Measurements from ENCODE around the gene ULK4. TPM values are rescaled to one million over a fixed set of nuclear protein-coding genes. Genes with fewer than 3 reads are reported as not detected.

The ULK4 gene
- polyA plus RNA-seq, 4 donors = 2.7 to 5.6 (median 5.1) TPM

GRCh38 chr3:41329881-41330280, 632.0 kb downstream of the ULK4 start:
- no peak for DNase-seq (ENCODE audit: low read depth in 4 of 4, low spot score in 3 of 4)

DNA sequence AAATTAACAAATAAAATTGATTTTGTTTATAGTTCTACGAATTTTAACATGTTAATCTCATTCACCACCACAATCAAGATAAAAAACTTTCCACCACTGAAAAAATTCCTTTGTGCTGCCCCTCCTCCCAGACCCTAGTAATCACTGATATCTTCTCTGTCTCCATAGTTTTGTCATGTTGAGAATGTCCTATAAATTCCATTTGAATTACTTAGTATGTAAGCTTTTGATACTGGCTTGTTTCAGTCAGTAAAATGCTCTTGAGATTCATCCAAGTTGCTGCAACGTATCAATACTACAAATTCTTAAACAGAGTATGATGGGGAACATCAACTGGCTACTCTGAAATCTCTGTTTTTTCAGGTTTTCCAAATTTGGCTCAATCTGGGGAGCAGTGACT, 633.0 kb downstream of the ULK4 start:
- no peak for DNase-seq (ENCODE audit: low read depth in 4 of 4, low spot score in 3 of 4)

DNA sequence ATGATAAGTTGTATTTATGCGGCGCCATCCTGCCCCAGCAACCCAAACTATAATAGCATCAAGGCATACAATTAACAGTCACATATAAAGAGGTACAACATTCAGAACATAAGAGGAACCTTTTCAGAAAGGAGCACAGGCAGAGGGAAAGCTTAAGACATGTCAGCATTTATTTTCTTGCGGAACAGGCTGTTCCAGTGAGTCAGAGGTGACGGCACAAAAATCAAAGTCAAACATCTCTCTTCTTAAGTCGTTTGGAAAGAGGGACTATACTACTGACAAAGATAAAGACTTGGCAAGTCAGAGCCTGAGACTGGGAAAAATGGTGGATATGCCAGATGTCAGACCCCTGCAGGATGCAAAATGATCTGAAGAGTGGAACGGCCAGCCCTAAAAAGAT, 634.2 kb downstream of the ULK4 start:
- no peak for DNase-seq (ENCODE audit: low read depth in 4 of 4, low spot score in 3 of 4)

DNA sequence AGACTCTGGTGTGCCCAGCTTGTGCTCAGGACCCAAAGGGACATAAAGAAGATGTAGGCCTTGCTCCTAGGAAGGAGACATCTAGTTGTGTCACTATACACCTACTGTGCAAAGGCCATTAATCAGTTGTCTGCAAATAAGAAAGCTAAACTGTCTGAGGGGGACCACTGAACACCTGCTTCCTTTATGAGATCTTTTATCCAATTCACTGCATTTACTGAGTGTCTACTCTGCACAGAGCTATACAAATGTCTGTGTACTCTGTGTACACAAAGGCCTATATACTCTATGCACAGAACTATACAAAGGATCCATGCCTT, 637.8 kb downstream of the ULK4 start:
- DNase-seq (ENCODE audit: low read depth in 4 of 4, low spot score in 3 of 4) = no peak

- DNase-seq (ENCODE audit: low read depth in 4 of 4, low spot score in 3 of 4) = no peak
These were observed 638.3 kb downstream of the ULK4 start for GRCh38 chr3:41323467-41324155.

DNA sequence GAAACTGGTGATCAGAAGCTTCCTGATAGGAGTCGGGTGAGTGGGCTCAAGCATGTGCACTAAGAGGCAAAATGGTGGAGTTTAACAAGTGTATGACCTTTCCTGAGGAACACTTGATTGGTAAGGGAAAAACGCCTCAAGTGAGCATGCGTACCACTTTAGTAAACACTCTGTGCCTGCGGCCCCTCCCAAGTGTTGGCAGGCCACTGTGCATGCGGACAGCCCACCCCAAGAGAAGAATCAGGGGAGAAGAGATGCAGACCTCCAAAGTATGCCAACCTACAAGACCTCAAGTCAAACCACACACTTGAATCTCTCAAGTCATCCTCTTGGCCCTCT, 640.3 kb downstream of the ULK4 start:
- no peak for DNase-seq (ENCODE audit: low read depth in 4 of 4, low spot score in 3 of 4)

DNA sequence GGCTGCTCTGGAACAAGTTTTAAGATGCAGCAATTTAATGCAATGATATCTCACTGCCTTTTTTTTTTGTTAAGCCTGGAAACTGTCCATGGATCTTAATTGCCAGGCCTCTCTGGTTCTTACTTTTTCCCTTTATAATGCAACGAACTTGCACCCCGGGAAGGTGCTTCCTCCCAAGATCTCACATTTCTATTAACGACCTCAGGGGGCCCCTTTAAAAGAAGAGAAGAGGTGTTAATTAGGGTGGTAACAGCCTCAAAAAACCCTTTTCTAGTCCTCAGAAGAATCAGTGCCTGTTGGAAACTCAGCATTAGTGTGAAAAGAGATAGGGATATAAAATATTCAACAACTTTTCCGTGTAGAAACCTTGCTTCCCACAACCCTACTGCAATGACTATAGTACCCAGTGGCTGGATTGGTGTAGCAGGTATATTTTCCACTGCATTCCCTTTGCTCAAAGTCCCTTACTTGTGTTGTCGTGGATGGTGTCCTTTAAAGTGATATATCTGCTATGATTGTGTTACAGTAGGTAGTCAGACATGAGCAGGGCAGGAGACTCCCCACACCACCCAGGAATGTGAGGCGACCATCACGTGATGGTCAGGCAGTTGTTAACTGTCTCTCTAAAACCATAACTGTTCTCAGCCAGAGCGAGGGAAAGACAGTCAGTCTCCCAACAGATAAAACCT, 640.8 kb downstream of the ULK4 start:
- no peak for DNase-seq (ENCODE audit: low read depth in 4 of 4, low spot score in 3 of 4)

GRCh38 chr3:41318520-41318919, 643.4 kb downstream of the ULK4 start:
- DNase-seq (ENCODE audit: low read depth in 4 of 4, low spot score in 3 of 4) = no peak

GRCh38 chr3:41317718-41318117, 644.2 kb downstream of the ULK4 start:
- DNase-seq (ENCODE audit: low read depth in 4 of 4, low spot score in 3 of 4) = no peak

GRCh38 chr3:41317298-41317697, 644.6 kb downstream of the ULK4 start:
- no peak for DNase-seq (ENCODE audit: low read depth in 4 of 4, low spot score in 3 of 4)

DNA sequence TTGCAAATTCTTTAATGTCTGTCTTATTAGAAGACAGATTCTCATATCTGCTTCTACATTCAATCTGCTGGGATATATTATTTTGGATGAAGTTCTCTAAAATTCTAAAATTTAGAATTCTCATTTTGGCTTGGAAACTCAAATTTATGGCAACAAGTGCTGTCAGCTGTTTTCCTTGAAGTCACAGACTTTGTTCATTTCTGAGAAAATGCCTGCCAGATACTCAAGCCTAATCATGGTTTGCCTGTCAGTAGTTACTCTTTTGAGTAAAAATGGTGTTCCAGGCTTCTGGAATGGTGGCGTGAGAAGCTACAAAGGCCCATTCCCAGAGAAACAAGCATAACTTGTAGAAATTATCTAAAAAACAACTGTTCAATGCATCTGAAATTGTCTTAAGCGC, 646.8 kb downstream of the ULK4 start:
- DNase-seq (ENCODE audit: low read depth in 4 of 4, low spot score in 3 of 4) = no peak

DNA sequence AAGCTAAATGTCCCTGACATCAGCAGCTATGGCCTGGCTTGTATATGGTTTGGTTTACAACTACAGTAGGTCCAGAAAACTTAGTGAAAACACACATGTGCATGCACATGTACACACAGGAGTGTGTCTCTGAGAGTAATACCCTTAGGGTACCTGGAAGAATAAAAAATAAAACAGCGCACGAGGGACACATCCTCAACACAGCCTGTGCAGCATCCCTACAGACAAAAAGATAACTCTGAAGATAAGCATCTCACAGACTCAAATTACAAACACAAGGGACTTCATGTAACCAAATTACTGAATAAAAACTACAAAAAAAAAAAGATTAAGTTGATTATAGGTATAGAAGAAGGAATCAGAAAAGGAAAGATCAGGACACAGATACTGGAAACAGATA, 653.8 kb downstream of the ULK4 start:
- no peak for DNase-seq (ENCODE audit: low read depth in 4 of 4, low spot score in 3 of 4)

GRCh38 chr3:41307065-41307464, 654.8 kb downstream of the ULK4 start:
- no peak for DNase-seq (ENCODE audit: low read depth in 4 of 4, low spot score in 3 of 4)

GRCh38 chr3:41304593-41304992, 657.3 kb downstream of the ULK4 start:
- DNase-seq (ENCODE audit: low read depth in 4 of 4, low spot score in 3 of 4) = no peak

DNA sequence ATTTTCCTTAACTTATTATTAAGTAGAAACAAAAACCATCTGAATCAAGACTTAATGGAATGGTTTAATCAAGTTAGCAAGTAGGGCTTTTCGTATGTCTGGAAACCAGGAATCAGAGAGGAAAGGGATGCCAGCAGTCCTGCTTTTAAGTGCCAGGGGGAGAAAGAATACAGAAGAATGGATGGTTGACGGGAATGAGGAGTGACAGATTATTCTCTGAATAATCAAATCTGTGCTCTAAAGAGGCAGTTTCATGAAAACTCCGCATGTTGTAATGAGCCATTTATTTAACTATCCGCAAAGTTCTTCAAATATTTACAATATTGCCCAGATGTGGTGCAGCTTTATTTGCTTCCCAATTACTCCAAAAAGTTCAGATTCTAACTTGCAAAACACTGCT, 659.6 kb downstream of the ULK4 start:
- no peak for DNase-seq (ENCODE audit: low read depth in 4 of 4, low spot score in 3 of 4)

GRCh38 chr3:41301548-41301947, 660.4 kb downstream of the ULK4 start:
- no peak for DNase-seq (ENCODE audit: low read depth in 4 of 4, low spot score in 3 of 4)

DNA sequence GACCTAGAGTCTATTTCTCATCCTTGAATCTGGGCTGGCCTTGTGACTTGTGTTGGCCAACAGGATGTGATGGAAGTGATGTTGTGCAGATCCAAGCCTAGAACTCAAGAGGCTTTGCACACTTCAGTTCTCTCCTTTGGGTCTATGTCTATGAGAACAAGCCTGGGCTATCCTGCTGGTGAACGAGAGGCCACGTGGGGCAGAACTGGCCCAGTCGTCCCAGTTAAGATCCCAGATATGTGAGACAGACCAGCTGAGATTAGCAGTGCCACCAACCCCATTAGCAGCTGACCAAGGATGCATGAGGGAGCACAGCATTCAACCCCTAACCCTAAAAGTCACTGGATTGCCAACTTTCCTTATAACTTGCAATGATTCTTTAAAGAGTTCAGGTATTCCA, 662.9 kb downstream of the ULK4 start:
- no peak for DNase-seq (ENCODE audit: low read depth in 4 of 4, low spot score in 3 of 4)

GRCh38 chr3:41297750-41298149, 664.2 kb downstream of the ULK4 start:
- no peak for DNase-seq (ENCODE audit: low read depth in 4 of 4, low spot score in 3 of 4)

DNA sequence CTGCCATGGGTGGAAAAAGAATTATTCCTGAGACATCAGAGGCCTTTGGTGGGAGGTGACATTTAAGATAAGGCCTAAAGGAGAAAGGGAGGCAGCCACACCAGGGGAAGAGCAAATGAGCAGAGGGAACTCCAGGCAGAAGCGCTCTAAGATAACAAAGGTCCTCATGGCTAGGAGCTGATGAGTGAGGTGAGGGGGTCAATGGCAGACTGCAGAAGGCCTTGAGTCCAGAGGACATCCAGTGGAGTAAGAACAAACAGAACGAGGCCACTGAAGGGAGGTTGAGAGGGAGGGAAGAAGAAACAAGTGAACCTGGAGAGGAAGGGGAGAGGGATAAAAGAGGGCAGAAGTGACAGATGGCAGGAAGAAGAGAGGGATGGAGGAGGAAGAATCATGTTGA, 665.3 kb downstream of the ULK4 start:
- DNase-seq (ENCODE audit: low read depth in 4 of 4, low spot score in 3 of 4) = no peak

DNA sequence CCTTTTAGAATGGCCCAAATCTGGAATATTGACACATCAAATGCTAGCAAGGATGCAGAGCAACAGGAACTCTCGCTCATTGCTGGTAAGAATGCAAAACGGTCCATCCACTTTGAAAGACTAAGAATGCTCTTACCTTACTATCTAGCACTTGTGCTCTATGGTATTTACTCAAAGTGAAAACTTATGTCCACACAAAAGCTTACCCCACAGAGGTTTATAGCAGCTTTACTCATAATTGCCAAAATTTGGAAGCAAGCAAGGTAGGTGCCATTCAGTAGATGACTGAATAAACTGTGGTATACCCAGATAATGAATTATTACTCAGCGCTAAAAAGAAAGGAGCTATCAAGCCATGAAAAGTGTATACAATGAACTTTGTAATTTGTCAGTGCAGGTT, 666.2 kb downstream of the ULK4 start:
- DNase-seq (ENCODE audit: low read depth in 4 of 4, low spot score in 3 of 4) = no peak

DNA sequence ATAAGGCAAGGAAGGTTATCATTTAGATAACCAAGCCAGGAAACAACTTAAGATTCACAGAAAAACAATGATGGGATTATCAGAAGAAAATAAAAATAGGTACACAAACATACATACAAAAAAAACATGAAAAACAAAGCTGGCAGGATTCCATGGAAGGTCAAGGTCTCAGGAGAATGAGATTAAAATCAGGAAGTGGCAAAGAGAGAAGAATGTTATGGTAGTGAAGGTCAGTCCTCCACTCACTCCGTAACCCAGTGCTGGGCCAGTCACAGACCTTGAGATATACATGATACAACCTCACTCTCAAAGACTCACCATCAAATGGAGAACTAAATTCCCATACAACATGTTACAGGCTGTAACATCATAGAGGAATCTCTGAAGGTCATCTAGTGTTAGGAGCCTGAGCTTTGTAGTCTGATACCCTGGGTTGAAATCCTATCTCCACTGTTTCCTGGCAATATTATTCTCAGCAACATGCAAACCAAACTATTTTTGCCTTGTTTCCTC, 668.7 kb downstream of the ULK4 start:
- DNase-seq (ENCODE audit: low read depth in 4 of 4, low spot score in 3 of 4) = no peak

DNA sequence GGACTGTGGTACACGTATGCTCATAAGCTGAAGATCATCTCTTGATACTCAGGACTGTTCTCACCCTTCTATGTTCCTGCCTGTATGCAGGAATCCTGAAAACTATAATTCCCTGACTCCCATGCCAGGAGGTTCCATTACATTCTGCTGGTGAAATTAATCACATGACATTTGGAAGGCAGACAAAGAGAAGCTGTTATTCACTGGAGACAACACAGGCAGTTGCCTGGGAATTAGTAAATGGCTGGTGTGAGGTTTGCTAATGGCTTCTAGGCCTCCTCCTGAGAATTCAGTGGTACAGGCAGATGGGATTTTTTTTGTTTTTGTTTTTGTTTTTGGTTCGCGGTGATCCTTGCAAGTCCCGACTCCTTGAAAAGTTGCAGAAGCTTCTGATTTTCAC, 671.2 kb downstream of the ULK4 start:
- no peak for DNase-seq (ENCODE audit: low read depth in 4 of 4, low spot score in 3 of 4)

GRCh38 chr3:41290306-41290705, 671.6 kb downstream of the ULK4 start:
- DNase-seq (ENCODE audit: low read depth in 4 of 4, low spot score in 3 of 4) = no peak

Measured in left renal pelvis (tissue), 4 donors.